Hippocampal formation (tissue), 2 donors: ENCODE data around the gene ZNF559.
"Not testable (repeated sequence)": the region's sequence is repeated elsewhere in the genome, so short reads cannot be mapped to it uniquely, and the experiment has no call there.

Experiments used
- DNase-seq, 2 donors: peaks; one replicate each; lab custom pipeline; 2025; lab: John Stamatoyannopoulos, UW

ZNF559 gene

DNA sequence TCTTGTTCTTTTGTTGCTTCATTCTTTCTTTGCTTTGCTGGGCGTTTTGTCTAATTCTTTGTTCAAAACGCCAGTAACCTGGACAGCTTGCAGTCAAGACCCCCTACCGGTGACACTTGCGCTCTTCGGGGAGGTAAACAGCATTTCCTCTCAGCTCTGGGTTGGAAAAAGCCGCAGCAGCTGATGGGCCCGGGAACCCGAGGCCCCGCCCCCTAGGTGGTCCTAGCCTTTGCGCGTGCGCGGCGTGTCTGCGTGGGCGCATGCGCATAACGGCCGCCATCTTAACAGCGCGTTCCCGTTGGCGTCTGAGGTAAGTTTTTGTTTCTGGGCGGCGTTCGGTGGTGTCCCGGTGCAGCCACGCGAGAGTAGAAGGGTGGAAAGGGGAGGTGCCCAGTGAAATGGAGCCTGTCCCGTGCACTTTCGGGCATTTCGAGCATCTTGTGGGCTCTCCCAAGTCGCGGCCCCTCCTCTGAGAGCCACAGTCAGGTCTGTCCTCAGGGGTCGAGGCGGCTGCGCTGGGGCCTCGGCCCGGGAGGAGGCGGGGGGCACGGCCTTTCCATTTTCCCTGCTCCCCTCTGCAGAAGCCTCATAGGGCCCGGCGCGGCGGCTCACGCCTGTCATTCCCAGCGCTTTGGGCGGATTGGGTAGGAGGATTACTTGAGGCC, at the start of gene ZNF559:
ZNF559 (plus strand) TSS at position 261 of the 665 bp plus-strand sequence. CDS start 14,371 bp downstream, outside the sequence.
- DNase-seq: peak; percentile 75 to 85

- DNase-seq: not testable (repeated sequence)
Observed at GRCh38 chr19:9283485-9283884, 40.5 kb upstream of the ZNF559 start.

DNA sequence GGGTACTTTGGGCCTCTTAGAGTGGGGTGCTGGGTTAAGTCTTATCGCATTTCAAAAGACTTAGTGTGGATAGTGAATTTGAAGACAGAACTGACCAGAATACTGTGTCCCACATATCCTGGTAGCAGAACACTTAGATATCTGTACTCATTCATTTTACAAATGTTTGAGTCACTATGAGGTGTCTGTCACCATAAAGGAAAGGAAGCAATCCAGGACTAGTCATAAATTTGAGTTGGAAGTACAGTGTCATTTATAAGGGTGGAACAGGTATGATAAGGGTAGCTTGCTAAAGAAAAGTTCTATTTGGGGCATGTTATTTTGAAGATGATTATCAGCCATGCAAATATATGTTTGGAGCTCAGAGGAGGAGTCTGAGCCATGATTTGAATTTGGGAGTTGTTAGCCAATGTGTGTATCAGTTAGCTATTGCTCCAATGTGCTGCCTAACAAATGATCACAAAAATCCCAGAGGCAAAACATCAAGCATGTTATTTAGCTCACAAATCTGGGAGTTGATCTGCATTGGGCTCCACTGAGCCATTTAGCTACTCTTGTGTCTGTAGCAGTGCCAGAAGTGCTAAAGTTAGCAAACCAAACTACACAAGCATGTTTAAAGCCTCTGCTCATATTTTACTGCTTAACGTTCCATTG, 34.6 kb upstream of the ZNF559 start:
- DNase-seq: no peak

DNA sequence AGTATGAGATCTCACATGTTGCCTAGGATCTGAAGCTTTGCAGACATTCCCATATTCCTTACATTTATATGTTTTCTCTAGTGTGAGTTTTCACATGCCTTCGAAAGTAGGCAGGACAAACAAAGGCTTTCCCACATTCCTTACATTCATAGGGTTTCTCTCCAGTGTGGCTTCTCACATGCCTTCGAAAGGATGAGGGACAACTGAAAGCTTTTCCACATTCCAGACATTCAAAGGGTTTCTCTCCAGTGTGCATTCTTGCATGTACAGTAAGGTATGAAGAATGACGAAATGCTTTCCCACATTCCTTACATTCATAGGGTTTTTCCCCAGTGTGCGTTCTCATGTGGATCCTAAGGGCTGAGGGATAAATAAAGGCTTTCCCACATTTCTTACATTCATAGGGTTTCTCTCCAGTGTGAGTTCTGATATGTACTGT, 28.5 kb upstream of the ZNF559 start:
- no peak for DNase-seq

DNA sequence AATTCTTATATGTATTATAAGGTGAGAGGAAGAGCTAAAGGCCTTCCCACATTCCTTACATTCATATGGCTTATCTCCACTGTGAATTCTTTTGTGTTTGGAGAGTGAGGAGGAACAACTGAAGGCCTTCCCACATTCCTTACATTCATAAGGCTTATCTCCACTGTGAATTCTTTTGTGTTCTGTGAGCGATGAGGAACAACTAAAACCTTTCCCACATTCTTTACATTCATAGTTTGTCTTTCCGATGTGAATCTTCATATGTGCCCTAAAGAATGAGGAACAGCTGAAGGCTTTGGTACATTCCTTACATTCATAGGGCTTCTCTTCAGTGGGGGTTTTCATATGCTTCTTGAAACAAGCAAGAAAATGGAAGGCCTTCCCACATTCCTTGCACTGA, 27.6 kb upstream of the ZNF559 start:
- no peak for DNase-seq

DNA sequence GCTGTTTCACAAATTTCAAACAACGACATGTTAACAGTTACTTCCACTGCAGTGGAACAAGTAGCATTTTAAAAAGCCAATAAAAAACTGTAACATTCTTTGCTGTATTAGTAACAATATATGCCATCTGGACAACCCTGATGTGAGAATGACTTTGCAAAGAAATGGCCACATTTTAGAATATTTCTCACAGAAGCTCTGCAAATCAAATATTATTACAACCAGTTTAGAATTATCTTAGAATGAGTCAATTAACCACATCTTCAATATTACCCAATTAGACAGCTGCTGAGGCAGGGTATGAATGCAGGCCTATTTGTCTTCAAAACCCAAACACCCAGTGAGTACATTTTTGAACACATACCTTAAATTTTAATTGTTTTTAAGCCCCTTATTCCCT, 17.5 kb upstream of the ZNF559 start:
- DNase-seq: no peak

DNA sequence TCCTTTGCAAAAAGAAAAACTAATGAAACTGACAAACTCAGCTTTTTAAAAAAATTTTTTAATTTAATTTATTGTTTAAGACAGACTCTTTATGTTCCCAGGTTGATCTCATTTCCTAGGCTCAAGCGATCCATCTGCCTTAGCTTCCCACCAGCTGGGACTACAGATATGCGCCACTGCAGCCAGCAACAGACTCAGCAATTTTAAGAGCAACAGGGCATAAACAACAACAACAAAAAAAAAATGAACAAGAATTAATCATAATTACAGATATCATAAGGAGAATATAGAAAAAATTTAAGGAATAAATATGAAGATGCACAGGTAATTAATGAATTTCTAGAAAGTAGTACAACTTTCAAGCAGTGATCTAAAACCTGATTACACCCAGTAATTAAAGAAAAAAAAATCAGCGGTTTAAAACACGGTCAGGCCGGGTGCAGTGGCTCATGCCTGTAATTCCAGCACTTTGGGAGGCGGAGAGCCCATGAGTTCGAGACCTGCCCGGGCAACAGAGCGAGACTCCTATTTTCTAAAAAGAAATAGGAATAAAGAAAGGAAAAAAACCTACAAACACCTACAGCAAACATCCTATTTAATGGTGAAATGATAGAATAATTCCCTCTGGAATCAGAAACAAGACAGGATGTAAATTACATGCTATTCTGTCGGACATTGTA, 15.7 kb upstream of the ZNF559 start:
- no peak for DNase-seq

DNA sequence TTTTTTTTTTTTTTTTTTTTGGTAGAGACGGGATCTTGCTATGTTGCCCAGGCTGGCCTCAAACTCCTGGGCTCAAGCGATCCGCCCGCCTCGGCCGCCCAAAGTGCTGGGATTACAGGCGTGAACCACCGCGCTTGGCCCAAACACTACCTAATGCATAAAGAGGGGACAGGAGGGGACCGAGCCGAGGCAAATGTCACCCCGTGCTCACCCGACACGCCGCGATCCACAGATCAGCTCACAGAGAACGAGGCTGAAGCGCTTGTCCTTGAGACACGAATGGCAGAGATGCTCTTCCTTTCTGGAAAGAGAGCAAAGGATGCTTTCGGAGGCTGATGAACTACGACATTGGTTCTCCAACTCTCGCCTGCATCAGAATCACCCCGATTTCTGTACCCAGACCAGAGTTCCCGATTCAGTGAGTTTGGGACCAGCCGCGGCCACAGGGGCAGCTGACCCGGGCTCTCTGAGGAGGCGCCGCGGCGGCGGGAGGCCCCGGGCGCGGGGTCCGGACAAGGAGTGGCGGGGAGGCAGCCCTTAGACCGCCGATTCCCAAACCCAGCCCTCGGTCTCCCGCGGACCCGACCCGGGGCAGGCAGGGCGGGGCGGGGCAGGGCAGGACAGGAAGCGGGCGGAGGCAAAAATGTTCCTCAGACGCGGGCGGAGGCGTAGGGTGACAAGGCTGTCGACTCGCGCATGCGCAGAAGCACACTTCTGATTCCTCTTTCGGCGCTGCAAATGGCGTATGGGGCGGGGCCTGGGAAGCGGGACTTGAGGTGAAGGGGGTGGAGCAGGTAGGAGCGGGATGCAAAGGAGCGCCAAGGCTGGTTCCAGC, 14.6 kb upstream of the ZNF559 start, which contains the start of gene ZNF699:
ZNF699 (minus strand) TSS at position 700 of the 835 bp plus-strand sequence. CDS start 4,719 bp downstream, outside the sequence.
- DNase-seq: peak; percentile 95 to 98

GRCh38 chr19:9309974-9310446, 14.0 kb upstream of the ZNF559 start:
- peak in 1 of 2 donors; percentile 98 for DNase-seq

- no peak for DNase-seq
Observed at GRCh38 chr19:9313756-9314155, 10.2 kb upstream of the ZNF559 start.

- DNase-seq: no peak
Observed at GRCh38 chr19:9321338-9321737, 2.6 kb upstream of the ZNF559 start.

GRCh38 chr19:9321756-9322155, 2.2 kb upstream of the ZNF559 start:
- DNase-seq: not testable (repeated sequence)

DNA sequence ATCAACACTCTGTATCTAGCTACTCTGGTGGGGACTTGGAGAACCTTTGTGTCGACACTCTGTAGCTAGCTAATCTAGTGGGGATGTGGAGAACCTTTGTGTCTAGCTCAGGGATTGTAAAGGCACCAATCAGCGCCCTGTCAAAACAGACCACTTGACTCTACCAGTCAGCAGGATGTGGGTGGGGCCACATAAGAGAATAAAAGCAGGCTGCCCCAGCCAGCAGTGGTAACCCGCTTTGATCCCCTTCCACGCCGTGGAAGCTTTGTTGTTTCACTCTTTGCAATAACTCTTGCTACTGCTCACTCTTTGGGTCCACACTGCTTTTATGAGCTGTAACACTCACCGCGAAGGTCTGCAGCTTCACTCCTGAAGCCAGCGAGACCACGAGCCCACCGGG, 1.8 kb upstream of the ZNF559 start:
- not testable (repeated sequence) for DNase-seq

DNA sequence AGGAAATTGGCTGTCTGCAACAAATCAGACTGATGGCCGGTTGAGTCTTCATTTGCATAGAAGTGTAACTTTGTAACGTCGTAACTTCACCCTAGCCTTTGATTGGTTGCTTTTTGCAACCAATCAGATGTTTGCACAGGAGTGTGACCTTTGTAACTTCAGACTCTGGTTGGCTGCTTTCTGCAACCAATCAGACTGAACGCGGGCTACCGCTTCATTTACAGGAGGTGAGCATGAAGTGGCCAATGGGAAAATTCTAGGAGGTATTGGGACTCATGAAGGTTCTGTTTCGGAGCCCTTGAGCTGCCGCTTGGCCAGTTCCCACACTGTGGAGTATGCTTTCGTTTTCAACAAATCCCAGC, 441 bp upstream of the ZNF559 start:
- DNase-seq: peak; percentile 74 to 75

GRCh38 chr19:9324584-9324962, 594 bp downstream of the ZNF559 start:
- DNase-seq: no peak

- no peak for DNase-seq
Observed at GRCh38 chr19:9329999-9330398, 6.0 kb downstream of the ZNF559 start.

DNA sequence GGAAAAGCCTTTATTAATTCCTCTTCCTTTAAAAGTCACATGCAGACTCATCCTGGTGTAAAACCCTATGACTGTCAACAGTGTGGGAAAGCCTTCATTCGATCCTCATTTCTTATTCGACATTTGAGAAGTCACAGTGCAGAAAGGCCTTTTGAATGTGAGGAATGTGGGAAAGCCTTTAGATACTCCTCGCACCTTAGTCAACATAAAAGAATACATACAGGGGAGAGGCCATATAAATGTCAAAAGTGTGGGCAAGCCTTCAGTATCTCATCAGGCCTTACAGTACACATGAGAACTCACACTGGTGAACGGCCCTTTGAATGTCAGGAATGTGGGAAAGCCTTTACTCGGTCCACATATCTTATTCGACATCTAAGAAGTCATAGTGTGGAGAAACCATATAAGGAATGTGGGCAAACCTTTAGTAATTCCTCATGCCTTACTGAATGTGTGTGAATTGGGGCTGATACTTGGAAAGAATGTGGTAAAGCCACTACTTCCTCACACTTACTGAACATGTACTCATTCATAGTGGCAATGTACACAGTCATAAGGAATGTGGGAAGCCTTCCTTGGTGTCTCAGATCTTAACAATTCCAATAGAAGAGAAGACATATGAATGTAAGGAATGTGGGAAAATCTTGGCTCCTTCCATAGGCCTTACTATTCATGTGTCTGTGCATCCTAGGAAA, 18.8 kb downstream of the ZNF559 start:
- no peak for DNase-seq

DNA sequence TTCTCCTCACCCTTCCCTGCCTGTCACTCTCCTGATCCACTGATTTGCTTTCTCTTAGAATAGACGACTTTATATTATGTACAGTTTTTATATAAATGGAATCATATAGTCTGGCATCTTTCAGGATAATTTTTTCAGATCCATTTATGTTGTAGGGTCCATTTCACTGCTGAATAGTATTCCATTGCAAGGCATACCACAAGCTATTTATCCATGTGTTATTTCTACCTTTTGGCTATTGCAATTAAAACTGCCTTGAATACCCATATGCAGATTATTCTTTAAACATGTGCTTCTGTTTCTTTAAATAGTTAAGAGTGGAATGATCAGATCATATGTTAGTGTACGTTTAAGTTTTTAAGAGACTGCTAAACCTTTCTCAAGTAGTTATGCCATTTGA, 21.0 kb downstream of the ZNF559 start:
- no peak for DNase-seq

DNA sequence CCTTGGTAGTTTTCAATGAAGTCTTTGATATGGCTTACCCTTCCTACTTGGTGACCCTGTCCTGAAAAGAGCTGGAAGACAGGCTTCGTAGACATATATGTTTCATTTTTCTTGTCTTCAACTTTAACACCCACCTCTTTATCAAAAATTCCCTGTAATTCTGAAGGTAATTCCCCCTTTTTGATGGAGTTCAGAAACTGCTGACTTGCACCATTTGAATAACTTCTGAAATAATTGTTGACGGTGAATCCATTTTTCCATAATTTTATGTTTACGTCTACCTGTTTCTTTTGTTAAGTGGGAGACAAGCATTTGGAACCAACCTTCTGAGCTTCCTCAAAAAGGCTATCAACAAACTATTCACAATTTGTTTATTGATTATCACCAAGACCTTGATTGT, 24.3 kb downstream of the ZNF559 start:
- DNase-seq: no peak

DNA sequence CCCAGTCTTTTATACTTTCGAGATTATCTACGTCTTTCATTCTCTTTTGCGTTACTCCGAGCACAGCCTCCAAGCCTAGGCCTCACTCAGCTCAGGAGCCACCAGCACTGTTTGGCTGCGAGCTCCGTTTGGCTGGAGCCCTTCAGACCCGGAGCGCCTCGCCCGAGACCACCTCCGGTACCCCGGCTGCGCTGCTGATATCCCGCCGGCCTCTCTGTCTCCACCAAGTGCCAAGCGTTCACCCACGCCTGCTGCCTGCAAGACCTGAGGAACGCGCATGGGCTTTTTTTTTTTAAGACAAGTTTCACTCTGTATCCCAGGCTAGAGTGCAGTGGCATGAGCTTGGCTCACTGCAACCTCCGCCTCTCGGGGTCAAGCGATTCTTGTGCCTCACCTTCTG, 24.7 kb downstream of the ZNF559 start:
- DNase-seq: no peak

DNA sequence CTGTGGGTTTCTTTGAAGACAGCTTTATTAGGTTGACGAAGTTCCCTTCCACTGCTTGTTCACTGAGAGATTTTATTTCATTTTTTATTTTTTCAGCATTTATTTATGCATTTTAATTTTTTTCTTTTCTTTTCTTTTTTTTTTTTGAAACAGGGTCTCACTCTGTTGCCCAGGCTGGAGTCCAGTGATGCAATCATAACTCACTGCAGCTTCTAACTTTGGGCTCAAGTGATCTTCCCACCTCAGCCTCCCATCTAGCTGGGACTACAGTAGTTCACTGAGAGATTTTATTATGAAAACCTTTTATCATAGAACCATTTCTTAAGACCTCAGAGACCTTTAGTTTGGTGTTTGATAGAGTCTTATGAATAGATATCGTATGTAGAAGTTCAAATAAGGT, 28.5 kb downstream of the ZNF559 start:
- no peak for DNase-seq
